Adrenal gland (tissue), 12 donors: Measurements from ENCODE around the gene ATP6V1D. TPM values are rescaled to one million over a fixed set of nuclear protein-coding genes. Genes with fewer than 3 reads are reported as not detected.
A peak's percentile ranks its signal among the peaks of the same experiment; 100 is the strongest.

ENCODE experiments used
- DNase-seq, 7 donors: peaks; one replicate each; pipeline ENCODE4 v3.0.0-alpha.2; 2019 to 2020
- H3K27ac ChIP-seq, 5 donors: fragments of 200-600 bp; sonication (generic) in 4 of 5; 1 replicate in 3 of 5; 2 replicates in 2 of 5; pipeline versions ENCODE4 v1.5.1 to v1.8.0; 2016 to 2020; ENCODE audit warnings: mild to moderate bottlenecking in 1 of 5
- H3K27me3 ChIP-seq: fragments of 200-600 bp; 2 replicates; pipeline ENCODE4 v1.8.0; 2021
- H3K36me3 ChIP-seq, 2 donors: fragments of 200-600 bp; replicated peaks in 1 of 2; 1 replicate in 1 of 2; 2 replicates in 1 of 2; pipeline versions ENCODE4 v1.5.1 to v1.8.0; 2018 to 2022
- H3K4me1 ChIP-seq, 2 donors: fragments of 200-600 bp; replicated peaks in 1 of 2; 1 replicate in 1 of 2; 2 replicates in 1 of 2; pipeline versions ENCODE4 v1.5.1 to v1.8.0; 2018 to 2021
- H3K4me3 ChIP-seq, 4 donors: fragments of 200-600 bp; sonication (generic) in 3 of 4; one replicate each; pipeline ENCODE4 v1.5.1; 2016 to 2018
- H3K9me3 ChIP-seq, 3 donors: fragments of 200-600 bp; sonication (generic) in 1 of 3; replicated peaks in 1 of 3; 1 replicate in 2 of 3; 2 replicates in 1 of 3; pipeline versions ENCODE4 v1.5.1 to v1.8.0; 2016 to 2021
- POLR2A ChIP-seq, 2 donors: fragments of 450-650 bp; IDR thresholded peaks; one replicate each; pipeline ENCODE4 v1.6.1; 2017; ENCODE audit warnings: antibody characterized with exemption in 2 of 2, mild to moderate bottlenecking in 2 of 2, moderate library complexity in 1 of 2
- WGBS, 4 donors: extraction: QIAGEN DNeasy Blood & Tissue Kit in 2 of 4; methylation state at CpG; one replicate each; pipeline versions ENCODE4 v1.1.5 to v1.1.7; 2013 to 2017; 5-methylcytosine and 5-hydroxymethylcytosine counted together
- intact Hi-C, 2 donors: fragments of 100-400 bp; cut with DNase I; formaldehyde crosslinking; loops; one replicate each; pipeline versions ENCODE4 v1.14.1 to v1.15.0; 2022 to 2023
- polyA plus RNA-seq, 3 donors: library from polyadenylated mRNA; stranded (reverse); fragments of 200-250 nt in 2 of 3; fragments of 350-450 nt in 1 of 3; fragmentation: Illumina TruSeq in 1 of 3; extraction: RNeasy Lipid Tissue Mini Kit (QIAGEN cat#74804) in 1 of 3; gene quantifications; one replicate each; pipeline ENCODE4 v1.2.3, GENCODE V29; 2013 to 2014
- total RNA-seq, 9 donors: library from RNA; depleted of rRNA in 4 of 9; stranded (reverse); fragments of >200 nt in 4 of 9; fragments of 120-200 nt in 1 of 9; fragmentation: NEBNext Ultra II Directional in 1 of 9; extraction: Animal tissue kit (Norgen Biotek cat#: 25700) in 1 of 9; gene quantifications; one replicate each; pipeline versions ENCODE4 v1.1.0 to v1.2.4, GENCODE V29; 2013 to 2023
- TF ChIP-seq, protein P1 (sequence below), 6 experiments: fragments of 450-650 bp in 4 of 6; fragments of 200-600 bp in 2 of 6; sonication (generic) in 1 of 6; IDR thresholded peaks; 1 replicate in 5 of 6; 2 replicates in 1 of 6; pipeline versions ENCODE4 v1.5.1 to v1.8.0; 2016 to 2021; ENCODE audit warnings: antibody characterized with exemption in 6 of 6, mild to moderate bottlenecking in 2 of 6, moderate library complexity in 1 of 6
- donor health status: healthy with polysubstance abuse.
- donor health status: Bipolar disorder and iron deficiency.
- donor health status: DM: yes; HTN: yes; CAD: no.
- donor health status: DM: no; HTN: no; CAD: no.
- donor health status: DM: no; HTN: no; CAD: no.
- donor health status: DM: yes; HTN: yes; CAD: no.

Gene ATP6V1D
- total and polyA plus RNA-seq, 12 donors, result 55.3 to 388 (median 160) TPM

DNA sequence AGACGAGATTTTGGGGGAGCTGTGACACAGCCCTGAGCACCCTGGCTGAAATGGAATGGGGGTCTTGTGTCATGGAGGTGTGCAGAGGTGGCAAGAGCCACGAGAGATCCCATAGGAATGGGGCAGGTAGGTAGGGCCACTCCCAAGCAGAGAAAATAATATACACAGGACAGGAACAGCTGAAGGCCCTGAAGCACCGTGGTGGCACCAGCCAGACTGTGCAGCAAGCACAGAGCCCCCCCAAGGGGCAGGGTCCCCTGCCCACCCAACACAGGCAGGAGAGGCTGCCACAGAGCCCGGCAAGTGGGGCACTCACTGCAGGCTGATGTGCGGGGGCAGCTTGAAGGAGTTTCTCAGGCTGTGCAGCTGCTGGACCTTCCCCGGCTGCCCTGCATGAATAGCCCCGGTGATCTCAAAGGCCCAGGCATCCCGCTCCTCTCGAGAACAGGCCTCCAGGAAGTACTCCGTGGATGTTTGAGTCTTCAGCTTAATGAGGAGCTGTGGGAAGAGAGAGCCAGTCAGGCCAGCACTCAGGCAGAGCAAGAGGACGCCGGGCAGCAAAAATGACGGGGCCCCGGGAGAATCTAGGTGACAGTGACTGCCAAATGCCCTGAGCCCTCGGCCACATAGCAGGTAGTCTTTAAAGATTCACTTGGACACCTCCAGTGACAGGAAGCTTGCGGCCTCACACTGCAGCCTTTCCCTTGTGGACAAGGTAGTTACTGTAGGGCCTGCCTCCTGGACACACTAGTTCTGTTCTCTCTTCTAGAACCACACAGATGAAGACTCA lies 35.7 kb upstream of the ATP6V1D start:
- no peak for DNase-seq
- intact Hi-C loops, result no loop called here
- TF ChIP-seq POLR2A (IDR thresholded peaks at IDR 0.05), result no peak
- TF ChIP-seq, protein P1, sequence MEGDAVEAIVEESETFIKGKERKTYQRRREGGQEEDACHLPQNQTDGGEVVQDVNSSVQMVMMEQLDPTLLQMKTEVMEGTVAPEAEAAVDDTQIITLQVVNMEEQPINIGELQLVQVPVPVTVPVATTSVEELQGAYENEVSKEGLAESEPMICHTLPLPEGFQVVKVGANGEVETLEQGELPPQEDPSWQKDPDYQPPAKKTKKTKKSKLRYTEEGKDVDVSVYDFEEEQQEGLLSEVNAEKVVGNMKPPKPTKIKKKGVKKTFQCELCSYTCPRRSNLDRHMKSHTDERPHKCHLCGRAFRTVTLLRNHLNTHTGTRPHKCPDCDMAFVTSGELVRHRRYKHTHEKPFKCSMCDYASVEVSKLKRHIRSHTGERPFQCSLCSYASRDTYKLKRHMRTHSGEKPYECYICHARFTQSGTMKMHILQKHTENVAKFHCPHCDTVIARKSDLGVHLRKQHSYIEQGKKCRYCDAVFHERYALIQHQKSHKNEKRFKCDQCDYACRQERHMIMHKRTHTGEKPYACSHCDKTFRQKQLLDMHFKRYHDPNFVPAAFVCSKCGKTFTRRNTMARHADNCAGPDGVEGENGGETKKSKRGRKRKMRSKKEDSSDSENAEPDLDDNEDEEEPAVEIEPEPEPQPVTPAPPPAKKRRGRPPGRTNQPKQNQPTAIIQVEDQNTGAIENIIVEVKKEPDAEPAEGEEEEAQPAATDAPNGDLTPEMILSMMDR (IDR thresholded peaks at IDR 0.05), result no peak
- H3K36me3 ChIP-seq, result no peaks in the 10 kb centered on the region
- H3K27ac ChIP-seq, result peak overlapping the region in 1 of 5 donors; percentile 39
- H3K9me3 ChIP-seq, result no peaks in the 10 kb centered on the region
- no peaks in the 10 kb centered on the region for H3K4me1 ChIP-seq
- H3K27me3 ChIP-seq, result no peaks in the 10 kb centered on the region
- 81 to 91% (median 83%) methylated on average over 15 to 16 of the region's 16 CpGs for WGBS, 4 donors
- H3K4me3 ChIP-seq, result no peak overlapping the region

DNA sequence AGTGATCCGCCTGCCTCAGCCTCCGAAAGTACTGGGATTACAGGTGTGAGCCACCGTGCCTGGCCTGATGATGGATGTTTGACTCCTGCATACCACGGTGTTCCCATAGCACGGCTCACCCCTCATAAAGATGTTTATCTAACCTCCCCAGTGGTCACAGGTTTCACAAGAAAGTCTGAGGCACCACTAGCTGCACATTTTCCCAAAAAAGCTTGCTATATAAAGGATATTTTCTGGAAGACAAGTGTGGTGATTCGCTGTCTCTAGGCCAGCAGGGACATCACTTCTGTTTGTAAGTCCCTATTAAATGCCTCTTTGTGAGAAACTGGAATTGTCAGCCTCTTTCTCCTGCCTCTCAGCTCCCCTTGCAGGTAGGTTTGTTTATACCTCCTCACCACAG lies 34.1 kb upstream of the ATP6V1D start:
- TF ChIP-seq, protein P1 (IDR thresholded peaks at IDR 0.05), result no peak
- no peak for TF ChIP-seq POLR2A (IDR thresholded peaks at IDR 0.05)
- H3K4me1 ChIP-seq, result peaks cover 0 to 7% of the 10 kb centered on the region in 2 donors
- no peaks in the 10 kb centered on the region for H3K9me3 ChIP-seq
- 79 to 93% (median 82%) methylated on average over 6 of the region's 6 CpGs for WGBS, 4 donors
- peak overlapping the region in 2 of 5 donors; percentile 10 to 83 for H3K27ac ChIP-seq
- DNase-seq, result no peak
- H3K36me3 ChIP-seq, result no peaks in the 10 kb centered on the region
- no peaks in the 10 kb centered on the region for H3K27me3 ChIP-seq
- intact Hi-C loops, result no loop called here
- no peak overlapping the region for H3K4me3 ChIP-seq

DNA sequence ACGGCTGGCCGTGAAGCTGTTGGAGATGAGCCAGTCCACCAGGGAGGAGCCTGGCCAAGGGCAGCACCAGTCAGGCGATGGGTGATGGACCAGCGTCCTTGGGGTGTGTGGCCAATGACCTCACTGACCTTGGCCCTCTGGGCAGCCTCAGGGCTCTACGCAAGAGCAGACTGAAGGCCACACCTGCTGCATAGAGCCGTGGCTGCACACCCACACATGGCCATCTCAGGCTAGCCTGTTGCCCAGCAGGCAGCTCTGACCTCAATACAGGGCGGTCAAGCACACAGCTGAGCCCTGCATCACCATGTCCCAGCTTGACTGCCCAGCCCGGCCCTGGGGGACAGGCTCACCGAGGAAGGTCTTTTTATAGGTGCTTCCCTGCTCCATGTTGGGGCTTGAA lies 33.2 kb upstream of the ATP6V1D start:
- intact Hi-C loops, result no loop called here
- DNase-seq, result peak; percentile 74 to 96 (median 88)
- Histone ChIP-seq H3K27me3 (no peaks in the 10 kb centered on the region), H3K9me3 (no peaks in the 10 kb centered on the region), H3K4me1 (peaks cover 0 to 7% of the 10 kb centered on the region in 2 donors), H3K27ac (peak overlapping the region; percentile 10 to 83 (median 49)), H3K4me3 (no peak overlapping the region), H3K36me3 (no peaks in the 10 kb centered on the region)
- TF ChIP-seq, protein P1 (IDR thresholded peaks at IDR 0.05), result no peak
- no peak for TF ChIP-seq POLR2A (IDR thresholded peaks at IDR 0.05)
- 38 to 45% (median 45%) methylated on average over 3 to 9 of the region's 9 CpGs; no CpG with 5 or more reads in 1 of the 4 donors for WGBS, 4 donors

GRCh38 chr14:67392123-67392522 lies 32.5 kb upstream of the ATP6V1D start:
- DNase-seq, result no peak
- H3K27me3 ChIP-seq, result no peaks in the 10 kb centered on the region
- intact Hi-C loops, result no loop called here
- H3K4me1 ChIP-seq, result peaks cover 0 to 7% of the 10 kb centered on the region in 2 donors
- no peaks in the 10 kb centered on the region for H3K36me3 ChIP-seq
- WGBS, 4 donors, result 67 to 96% (median 85%) methylated on average over 3 of the region's 3 CpGs
- no peak overlapping the region for H3K4me3 ChIP-seq
- H3K9me3 ChIP-seq, result no peaks in the 10 kb centered on the region
- TF ChIP-seq, protein P1 (IDR thresholded peaks at IDR 0.05), result no peak
- no peak for TF ChIP-seq POLR2A (IDR thresholded peaks at IDR 0.05)
- H3K27ac ChIP-seq, result peak overlapping the region in 4 of 5 donors; percentile 6 to 83 (median 38)
